ENCODE results near the gene VBP1.
"Not testable (repeated sequence)": the region's sequence is repeated elsewhere in the genome, so short reads cannot be mapped to it uniquely, and the experiment has no call there.

VBP1 gene

GRCh38 chrX:155266439-155266838, 50.2 kb downstream of the VBP1 start:
- H3K27ac Mint-ChIP-seq, result no peak overlapping the region
- H3K4me1 Mint-ChIP-seq, result no peaks in the 10 kb centered on the region
- no peak for TF ChIP-seq CTCF (IDR thresholded peaks at IDR 0.05; ENCODE audit: unreplicated experiment in 3 of 3)
- no peaks in the 10 kb centered on the region for H3K36me3 Mint-ChIP-seq (ENCODE audit: low read depth)
- no peaks in the 10 kb centered on the region for H3K27me3 Mint-ChIP-seq (ENCODE audit: low read depth)
- H3K9me3 Mint-ChIP-seq, result peaks cover 15% of the 10 kb centered on the region
- H3K4me3 Mint-ChIP-seq, result no peak overlapping the region

DNA sequence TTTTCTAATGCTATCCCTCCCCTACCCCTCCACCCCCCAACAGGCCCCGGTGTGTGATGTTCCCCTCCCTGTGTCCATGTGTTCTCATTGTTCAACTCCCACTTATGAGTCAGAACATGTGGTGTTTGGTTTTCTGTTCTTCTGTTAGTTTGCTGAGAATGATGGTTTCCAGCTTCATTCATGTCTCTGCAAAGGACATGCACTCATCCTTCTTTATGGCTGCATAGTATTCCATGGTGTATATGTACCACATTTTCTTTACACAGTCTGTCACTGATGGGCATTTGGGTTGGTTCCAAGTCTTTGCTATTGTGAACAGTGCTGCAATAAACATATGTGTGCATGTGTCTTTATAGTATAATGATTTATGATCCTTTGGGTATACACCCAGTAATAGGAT, 51.7 kb downstream of the VBP1 start:
- H3K9me3 Mint-ChIP-seq, result peaks cover 22% of the 10 kb centered on the region
- not testable (repeated sequence) for H3K27ac Mint-ChIP-seq; H3K4me1 Mint-ChIP-seq; H3K27me3 Mint-ChIP-seq (ENCODE audit: low read depth); H3K4me3 Mint-ChIP-seq; H3K36me3 Mint-ChIP-seq (ENCODE audit: low read depth)

GRCh38 chrX:155270969-155271368, 54.7 kb downstream of the VBP1 start:
- no peak overlapping the region for H3K4me3 Mint-ChIP-seq
- H3K27ac Mint-ChIP-seq, result no peak overlapping the region
- no peaks in the 10 kb centered on the region for H3K36me3 Mint-ChIP-seq (ENCODE audit: low read depth)
- H3K27me3 Mint-ChIP-seq (ENCODE audit: low read depth), result no peaks in the 10 kb centered on the region
- H3K9me3 Mint-ChIP-seq, result peaks cover 22% of the 10 kb centered on the region
- no peak for TF ChIP-seq CTCF (IDR thresholded peaks at IDR 0.05; ENCODE audit: unreplicated experiment in 3 of 3)
- H3K4me1 Mint-ChIP-seq, result no peaks in the 10 kb centered on the region

DNA sequence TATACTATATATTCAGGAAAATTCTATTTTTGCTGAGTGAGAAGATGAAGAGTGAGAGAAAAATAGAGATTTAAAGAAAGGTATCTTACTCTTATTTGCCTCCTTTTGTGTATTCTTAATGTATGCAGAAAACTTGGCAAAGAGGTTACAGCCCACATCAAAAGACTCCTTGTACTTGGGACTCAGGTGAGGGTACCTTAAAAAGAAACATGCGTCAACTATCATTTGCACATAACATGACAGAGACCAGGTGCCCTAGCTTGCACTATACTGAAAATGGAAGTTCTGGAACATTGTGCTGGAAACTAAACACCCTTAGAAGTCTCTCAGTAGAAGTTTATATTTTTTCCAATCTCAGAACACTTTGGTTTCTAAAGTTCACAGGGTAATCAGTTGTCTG, 63.6 kb downstream of the VBP1 start:
- Mint-ChIP-seq H3K4me1 (no peaks in the 10 kb centered on the region), H3K4me3 (no peak overlapping the region), H3K9me3 (peaks cover 6% of the 10 kb centered on the region), H3K27ac (no peak overlapping the region), H3K36me3 (ENCODE audit: low read depth) (no peaks in the 10 kb centered on the region), H3K27me3 (ENCODE audit: low read depth) (no peaks in the 10 kb centered on the region)
- no peak for TF ChIP-seq CTCF (IDR thresholded peaks at IDR 0.05; ENCODE audit: unreplicated experiment in 3 of 3)
